GM23338 (cell line): ENCODE data around the gene BMF. TPM values are rescaled to one million over a fixed set of nuclear protein-coding genes. Genes with fewer than 3 reads are reported as not detected.

ENCODE experiments used
- ATAC-seq: fragments of 200-7000 bp; cut with Tn5 transposase; 3 replicates; pipeline ENCODE4 v1.9.1; 2020
- DNase-seq: peaks from one replicate; pipeline ENCODE4 v3.0.0-alpha.2; 2015; ENCODE audit warnings: low spot score
- H2AFZ ChIP-seq: fragments of 200-600 bp; sonication (generic); 2 replicates; pipeline ENCODE4 v1.8.0; 2016; ENCODE audit warnings: antibody characterized with exemption, mild to moderate bottlenecking, moderate library complexity
- H3F3A ChIP-seq: fragments of 200-600 bp; sonication (generic); replicated peaks from 2 replicates; pipeline ENCODE4 v1.8.0; 2017; ENCODE audit warnings: antibody characterized with exemption, mixed run types, low read depth
- H3K27ac ChIP-seq: fragments of 200-600 bp; sonication (generic); 2 replicates; pipeline ENCODE4 v1.6.1; 2016; ENCODE audit warnings: low read depth
- H3K27me3 ChIP-seq: fragments of 200-600 bp; sonication (generic); 2 replicates; pipeline ENCODE4 v1.8.0; 2016; ENCODE audit warnings: mild to moderate bottlenecking, mixed run types, moderate library complexity; ENCODE audit not compliant: insufficient read depth
- H3K36me3 ChIP-seq: fragments of 200-600 bp; sonication (generic); 2 replicates; pipeline ENCODE4 v1.8.0; 2016; ENCODE audit warnings: mild to moderate bottlenecking; ENCODE audit not compliant: insufficient read depth
- H3K4me1 ChIP-seq: fragments of 200-600 bp; sonication (generic); 2 replicates; pipeline ENCODE4 v1.8.0; 2016; ENCODE audit warnings: mild to moderate bottlenecking, moderate library complexity; ENCODE audit not compliant: insufficient read depth
- H3K4me2 ChIP-seq: fragments of 200-600 bp; sonication (generic); 2 replicates; pipeline ENCODE4 v1.7.1; 2017; ENCODE audit warnings: mixed run types
- H3K4me3 ChIP-seq: fragments of 200-600 bp; sonication (generic); 2 replicates; pipeline ENCODE4 v1.6.1; 2016; ENCODE audit warnings: mixed run types
- H3K79me2 ChIP-seq: fragments of 200-600 bp; sonication (generic); replicated peaks from 2 replicates; pipeline ENCODE4 v1.8.0; 2017; ENCODE audit warnings: mild to moderate bottlenecking; ENCODE audit not compliant: insufficient read depth
- H3K9me2 ChIP-seq: fragments of 200-600 bp; sonication (generic); 2 replicates; pipeline ENCODE4 v1.8.0; 2017; ENCODE audit not compliant: insufficient read depth
- H4K20me1 ChIP-seq: fragments of 200-600 bp; sonication (generic); replicated peaks from 2 replicates; pipeline ENCODE4 v1.8.0; 2017; ENCODE audit warnings: mild to moderate bottlenecking; ENCODE audit not compliant: insufficient read depth
- H3K27ac Mint-ChIP-seq: 2 replicates; pipeline ENCODE4 v1.8.0; 2020; ENCODE audit warnings: inconsistent platforms, mild to moderate bottlenecking, moderate library complexity, mixed read lengths
- H3K27me3 Mint-ChIP-seq: 3 replicates; pipeline ENCODE4 v1.8.0; 2022; ENCODE audit warnings: low read depth, mild to moderate bottlenecking, moderate library complexity, mixed read lengths, inconsistent platforms; ENCODE audit not compliant: insufficient read depth, poor library complexity
- H3K36me3 Mint-ChIP-seq: 3 replicates; pipeline ENCODE4 v1.8.0; 2021; ENCODE audit warnings: low read depth, mild to moderate bottlenecking, inconsistent platforms, moderate library complexity, mixed read lengths
- H3K4me1 Mint-ChIP-seq: 3 replicates; pipeline ENCODE4 v1.8.0; 2020; ENCODE audit warnings: mild to moderate bottlenecking, inconsistent platforms, mixed read lengths
- H3K4me3 Mint-ChIP-seq: 3 replicates; pipeline ENCODE4 v1.8.0; 2021; ENCODE audit warnings: moderate library complexity, mild to moderate bottlenecking, inconsistent platforms, mixed read lengths
- H3K9me3 Mint-ChIP-seq: 3 replicates; pipeline ENCODE4 v1.8.0; 2020; ENCODE audit warnings: moderate library complexity, mild to moderate bottlenecking, inconsistent platforms, mixed read lengths
- CREB1 ChIP-seq: fragments of 250-450 bp; sonication (Bioruptor Pico); IDR thresholded peaks from 2 replicates; pipeline ENCODE4 v1.5.0; 2020; ENCODE audit warnings: low read depth, mild to moderate bottlenecking, moderate library complexity
- CTCF ChIP-seq, 2 experiments: fragments of 200-600 bp in 1 of 2; sonication (generic) in 1 of 2; conservative IDR thresholded peaks; 2 replicates each; pipeline versions ENCODE4 v1.5.1 to v1.6.1; 2016 to 2017; ENCODE audit warnings: antibody characterized with exemption in 2 of 2, low read depth in 2 of 2, mild to moderate bottlenecking in 2 of 2, moderate library complexity in 1 of 2
- ETS1 ChIP-seq: IDR thresholded peaks from 2 replicates; pipeline ENCODE4 v1.6.1; 2016; ENCODE audit warnings: antibody characterized with exemption
- EZH2 ChIP-seq: fragments of 200-600 bp; sonication (generic); IDR thresholded peaks from one replicate; pipeline ENCODE4 v1.8.0; 2017; ENCODE audit warnings: antibody characterized with exemption, mild to moderate bottlenecking, low read depth; ENCODE audit not compliant: unreplicated experiment
- EZH2phosphoT487 ChIP-seq: fragments of 200-600 bp; sonication (generic); IDR thresholded peaks from one replicate; pipeline ENCODE4 v1.8.1; 2018; ENCODE audit warnings: antibody characterized with exemption; ENCODE audit not compliant: unreplicated experiment
- JUNB ChIP-seq: IDR thresholded peaks from one replicate; pipeline ENCODE4 v1.6.1; 2016; ENCODE audit warnings: antibody characterized with exemption; ENCODE audit not compliant: unreplicated experiment
- NANOG ChIP-seq: IDR thresholded peaks from 2 replicates; pipeline ENCODE4 v1.6.1; 2016; ENCODE audit warnings: antibody characterized with exemption, borderline replicate concordance
- POLR2AphosphoS5 ChIP-seq: IDR thresholded peaks from 2 replicates; pipeline ENCODE4 v1.6.1; 2016; ENCODE audit warnings: antibody characterized with exemption, low read depth
- REST ChIP-seq: IDR thresholded peaks from one replicate; pipeline ENCODE4 v1.6.1; 2018; ENCODE audit warnings: antibody characterized with exemption; ENCODE audit not compliant: unreplicated experiment
- STAT1 ChIP-seq: IDR thresholded peaks from one replicate; pipeline ENCODE4 v1.6.1; 2016; ENCODE audit warnings: antibody characterized with exemption; ENCODE audit not compliant: unreplicated experiment
- ZNF114 ChIP-seq: fragments of 250-450 bp; sonication (Bioruptor Pico); IDR thresholded peaks from 2 replicates; pipeline ENCODE4 v1.5.0; 2020; ENCODE audit warnings: mild to moderate bottlenecking, moderate library complexity
- ZNF331 ChIP-seq: fragments of 250-450 bp; sonication (Bioruptor Pico); IDR thresholded peaks from 2 replicates; pipeline ENCODE4 v1.5.0; 2020; ENCODE audit warnings: low read depth, mild to moderate bottlenecking, moderate library complexity
- ZNF462 ChIP-seq: fragments of 250-450 bp; sonication (Bioruptor Pico); IDR thresholded peaks from 2 replicates; pipeline ENCODE4 v1.5.0; 2020; ENCODE audit warnings: mild to moderate bottlenecking, moderate library complexity
- polyA plus RNA-seq: library from polyadenylated mRNA; unstranded; fragments of >200 nt; fragmentation: Nextera tagmentation; extraction: Ambion mirVana; gene quantifications from 2 replicates; pipeline ENCODE4 v1.2.1, GENCODE V29; 2016
- total RNA-seq: library from RNA; depleted of rRNA; stranded (reverse); fragments of >200 nt; shearing (Covaris generic); gene quantifications from 2 replicates; pipeline ENCODE4 v1.2.3, GENCODE V29; 2014

BMF gene
- total and polyA plus RNA-seq, 2 experiments from 2014 or later, result 2.0 to 20.3 TPM

GRCh38 chr15:40067921-40068624 is 40.6 kb downstream of the BMF start:
- peaks cover 11% of the 10 kb centered on the region for H3K4me1 ChIP-seq
- H3K27me3 Mint-ChIP-seq, result peaks cover 7% of the 10 kb centered on the region
- no peaks in the 10 kb centered on the region for H3K79me2 ChIP-seq
- no peak overlapping the region for H3K4me3 ChIP-seq
- DNase-seq (no peak), ATAC-seq (no peak)
- H3K36me3 ChIP-seq, result no peaks in the 10 kb centered on the region
- peaks cover 35% of the 10 kb centered on the region for H3K4me1 Mint-ChIP-seq
- H3K27ac ChIP-seq, result no peak overlapping the region
- H3K9me2 ChIP-seq, result no peaks in the 10 kb centered on the region
- H3F3A ChIP-seq, result 0 out of 2 replicates have a peak, but pooled peaks cover 6% of the 10 kb centered on the region
- H4K20me1 ChIP-seq, result no peaks in the 10 kb centered on the region
- H3K36me3 Mint-ChIP-seq, result no peaks in the 10 kb centered on the region; the same call in 2 of the 3 replicates
- H3K27ac Mint-ChIP-seq, result no peak overlapping the region
- no peaks in the 10 kb centered on the region for H3K9me3 Mint-ChIP-seq
- no peak overlapping the region for H3K4me2 ChIP-seq
- no peak overlapping the region for H3K4me3 Mint-ChIP-seq
- H3K27me3 ChIP-seq, result no peaks in the 10 kb centered on the region
- TF ChIP-seq ETS1 (no peak), CTCF (conservative IDR thresholded peaks at IDR 0.05; ENCODE audit: low read depth in 2 of 2) (no peak), EZH2phosphoT487 (no peak), JUNB (no peak), STAT1 (no peak), ZNF462 (CRISPR knock-in tag) (no peak), ZNF331 (CRISPR knock-in tag) (no peak), EZH2 (no peak), NANOG (no peak), ZNF114 (CRISPR knock-in tag) (no peak), REST (no peak), POLR2AphosphoS5 (no peak), CREB1 (CRISPR knock-in tag) (no peak)
- no peak overlapping the region for H2AFZ ChIP-seq
